Natural killer cell (primary cell): ENCODE measurements around the gene ARHGAP6. TPM values are rescaled to one million over a fixed set of nuclear protein-coding genes. Genes with fewer than 3 reads are reported as not detected.

Source experiments
- ATAC-seq, 3 donors: fragments of 150-1000 bp in 2 of 3; fragments of 200-7000 bp in 1 of 3; cut with Tn5 transposase; 1 replicate in 1 of 3; 2 replicates in 2 of 3; pipeline ENCODE4 v1.10.0; 2021; ENCODE audit warnings: mild to moderate bottlenecking in 2 of 3, moderate library complexity in 2 of 3
- DNase-seq, 2 donors: peaks; one replicate each; pipeline versions ENCODE4 v3.0.0 to v3.0.0-alpha.2; 2013 to 2021; ENCODE audit warnings: mixed read lengths in 1 of 2
- H3K27ac ChIP-seq: one replicate; pipeline ENCODE4 v1.5.1; 2013; ENCODE audit warnings: mild to moderate bottlenecking, low read length
- H3K27me3 ChIP-seq: one replicate; pipeline ENCODE4 v1.6.1; 2013; ENCODE audit warnings: low read length; ENCODE audit not compliant: control insufficient read depth, insufficient read depth
- H3K36me3 ChIP-seq: one replicate; pipeline ENCODE4 v1.6.1; 2013; ENCODE audit warnings: low read length; ENCODE audit not compliant: control insufficient read depth, insufficient read depth
- H3K4me1 ChIP-seq: one replicate; pipeline ENCODE4 v1.6.1; 2013; ENCODE audit warnings: low read length; ENCODE audit not compliant: control insufficient read depth, insufficient read depth
- H3K4me3 ChIP-seq: one replicate; pipeline ENCODE4 v1.5.1; 2013; ENCODE audit warnings: low read length
- H3K9me3 ChIP-seq: one replicate; pipeline ENCODE4 v1.6.1; 2013; ENCODE audit warnings: low read length; ENCODE audit not compliant: control insufficient read depth, insufficient read depth
- H3K27ac Mint-ChIP-seq, 2 donors: one replicate each; pipeline ENCODE4 v1.8.0; 2022; ENCODE audit warnings: mild to moderate bottlenecking in 2 of 2, mixed read lengths in 2 of 2, moderate library complexity in 1 of 2
- H3K27me3 Mint-ChIP-seq, 2 donors: one replicate each; pipeline ENCODE4 v1.8.0; 2022; ENCODE audit warnings: low read depth in 2 of 2, mixed read lengths in 2 of 2
- H3K36me3 Mint-ChIP-seq: one replicate; pipeline ENCODE4 v1.8.0; 2022; ENCODE audit warnings: mixed read lengths
- H3K4me1 Mint-ChIP-seq, 2 donors: one replicate each; pipeline ENCODE4 v1.8.0; 2022; ENCODE audit warnings: mixed read lengths in 2 of 2
- H3K4me3 Mint-ChIP-seq: one replicate; pipeline ENCODE4 v1.8.0; 2022; ENCODE audit warnings: mild to moderate bottlenecking, moderate library complexity, mixed read lengths
- H3K9me3 Mint-ChIP-seq, 2 donors: one replicate each; pipeline ENCODE4 v1.8.0; 2022; ENCODE audit warnings: mixed read lengths in 2 of 2
- WGBS: methylation state at CpG from one replicate; pipeline ENCODE4 v1.1.7; 2013; ENCODE audit warnings: missing lambda C conversion rate; ENCODE audit not compliant: insufficient coverage; 5-methylcytosine and 5-hydroxymethylcytosine counted together
- intact Hi-C: fragments of 100-400 bp; cut with micrococcal nuclease; formaldehyde crosslinking; loops from one replicate; pipeline ENCODE4 v1.14.2; 2022
- total RNA-seq, 4 donors: library from RNA; stranded (reverse); fragments of 120-200 nt in 1 of 4; gene quantifications; one replicate each; pipeline versions ENCODE4 v1.2.3 to v1.2.4, GENCODE V29; 2013 to 2022
- TF ChIP-seq, protein P1 (sequence below): fragments of 200-600 bp; IDR thresholded peaks from one replicate; pipeline ENCODE4 v1.8.0; 2022; ENCODE audit warnings: antibody characterized with exemption

The ARHGAP6 gene
- total RNA-seq, 3 donors from 2014 or later (not counting 1 experiment from before 2014, with no cell fraction given): 0.32 to 1.9 (median 1.8) TPM

GRCh38 chrX:11670316-11670715 is 4.6 kb upstream of the ARHGAP6 start:
- no CpG with 5 or more reads among the region's 1 CpG for WGBS
- intact Hi-C loops: no loop called here
- no peak overlapping the region for H3K27ac Mint-ChIP-seq

GRCh38 chrX:11666952-11667685 is 1.4 kb upstream of the ARHGAP6 start:
- Histone ChIP-seq H3K27me3 (peaks cover 2% of the 10 kb centered on the region), H3K36me3 (no peaks in the 10 kb centered on the region), H3K27ac (no peak overlapping the region), H3K9me3 (no peaks in the 10 kb centered on the region), H3K4me3 (no peak overlapping the region), H3K4me1 (no peaks in the 10 kb centered on the region)
- Mint-ChIP-seq H3K4me1 (no peaks in the 10 kb centered on the region), H3K9me3 (no peaks in the 10 kb centered on the region), H3K27me3 (peaks cover 28 to 66% of the 10 kb centered on the region in 2 donors), H3K27ac (no peak overlapping the region), H3K36me3 (no peaks in the 10 kb centered on the region), H3K4me3 (no peak overlapping the region)
- intact Hi-C loops: no loop called here
- ATAC-seq (no peak), DNase-seq (no peak)
- WGBS: 9% methylated on average over 10 of the region's 12 CpGs
- TF ChIP-seq, protein P1, sequence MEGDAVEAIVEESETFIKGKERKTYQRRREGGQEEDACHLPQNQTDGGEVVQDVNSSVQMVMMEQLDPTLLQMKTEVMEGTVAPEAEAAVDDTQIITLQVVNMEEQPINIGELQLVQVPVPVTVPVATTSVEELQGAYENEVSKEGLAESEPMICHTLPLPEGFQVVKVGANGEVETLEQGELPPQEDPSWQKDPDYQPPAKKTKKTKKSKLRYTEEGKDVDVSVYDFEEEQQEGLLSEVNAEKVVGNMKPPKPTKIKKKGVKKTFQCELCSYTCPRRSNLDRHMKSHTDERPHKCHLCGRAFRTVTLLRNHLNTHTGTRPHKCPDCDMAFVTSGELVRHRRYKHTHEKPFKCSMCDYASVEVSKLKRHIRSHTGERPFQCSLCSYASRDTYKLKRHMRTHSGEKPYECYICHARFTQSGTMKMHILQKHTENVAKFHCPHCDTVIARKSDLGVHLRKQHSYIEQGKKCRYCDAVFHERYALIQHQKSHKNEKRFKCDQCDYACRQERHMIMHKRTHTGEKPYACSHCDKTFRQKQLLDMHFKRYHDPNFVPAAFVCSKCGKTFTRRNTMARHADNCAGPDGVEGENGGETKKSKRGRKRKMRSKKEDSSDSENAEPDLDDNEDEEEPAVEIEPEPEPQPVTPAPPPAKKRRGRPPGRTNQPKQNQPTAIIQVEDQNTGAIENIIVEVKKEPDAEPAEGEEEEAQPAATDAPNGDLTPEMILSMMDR: no peak

More at GRCh38 chrX:11670316-11670715, 4.6 kb upstream of the ARHGAP6 start:
- H3K4me3 Mint-ChIP-seq: no peak overlapping the region
- no peaks in the 10 kb centered on the region for H3K9me3 ChIP-seq
- H3K4me1 Mint-ChIP-seq: no peaks in the 10 kb centered on the region
- peaks cover 21 to 44% of the 10 kb centered on the region in 2 donors for H3K27me3 Mint-ChIP-seq
- H3K27me3 ChIP-seq: peaks cover 2% of the 10 kb centered on the region
- DNase-seq: no peak
- H3K4me1 ChIP-seq: no peaks in the 10 kb centered on the region
- no peaks in the 10 kb centered on the region for H3K36me3 Mint-ChIP-seq
- H3K36me3 ChIP-seq: no peaks in the 10 kb centered on the region
- TF ChIP-seq, protein P1: no peak
- H3K4me3 ChIP-seq: no peak overlapping the region
- H3K9me3 Mint-ChIP-seq: no peaks in the 10 kb centered on the region
- no peak for ATAC-seq
- no peak overlapping the region for H3K27ac ChIP-seq

GRCh38 chrX:11666164-11666563 is 444 bp upstream of the ARHGAP6 start:
- Histone ChIP-seq H3K27me3 (peaks cover 2% of the 10 kb centered on the region), H3K36me3 (no peaks in the 10 kb centered on the region), H3K4me1 (no peaks in the 10 kb centered on the region), H3K9me3 (no peaks in the 10 kb centered on the region), H3K27ac (no peak overlapping the region), H3K4me3 (no peak overlapping the region)
- Mint-ChIP-seq H3K9me3 (no peaks in the 10 kb centered on the region), H3K36me3 (no peaks in the 10 kb centered on the region), H3K4me3 (no peak overlapping the region), H3K27me3 (peaks cover 27 to 58% of the 10 kb centered on the region in 2 donors), H3K27ac (no peak overlapping the region), H3K4me1 (no peaks in the 10 kb centered on the region)
- ATAC-seq (no peak), DNase-seq (no peak)
- WGBS: 2% methylated on average over 24 of the region's 24 CpGs
- intact Hi-C loops: no loop called here
- TF ChIP-seq, protein P1: no peak
